Heart right ventricle (tissue), 16 donors: ENCODE data around the gene PFDN6. TPM values are rescaled to one million over a fixed set of nuclear protein-coding genes. Genes with fewer than 3 reads are reported as not detected.

Experiments used
- ATAC-seq, 8 donors: fragments of 200-7000 bp; cut with Tn5 transposase; one replicate each; pipeline ENCODE4 v1.9.1; 2020; ENCODE audit warnings: mild to moderate bottlenecking in 8 of 8, moderate library complexity in 8 of 8, moderate number of reproducible peaks in 1 of 8
- DNase-seq, 2 donors: peaks; one replicate each; pipeline ENCODE4 v3.0.0-alpha.2; 2020
- H3K27ac ChIP-seq, 10 donors: fragments of 200-600 bp; sonication (generic) in 2 of 10; one replicate each; pipeline versions ENCODE4 v1.5.0 to v1.8.0; 2020 to 2022; ENCODE audit warnings: mild to moderate bottlenecking in 3 of 10
- H3K27me3 ChIP-seq, 7 donors: fragments of 200-600 bp; one replicate each; pipeline ENCODE4 v1.8.0; 2021 to 2022; ENCODE audit warnings: mild to moderate bottlenecking in 2 of 7
- H3K36me3 ChIP-seq, 9 donors: fragments of 200-600 bp; sonication (generic) in 1 of 9; one replicate each; pipeline versions ENCODE4 v1.5.0 to v1.8.0; 2020 to 2022; ENCODE audit warnings: mild to moderate bottlenecking in 2 of 9
- H3K4me1 ChIP-seq, 9 donors: fragments of 200-600 bp; sonication (generic) in 1 of 9; one replicate each; pipeline versions ENCODE4 v1.5.0 to v1.8.0; 2020 to 2022; ENCODE audit warnings: mild to moderate bottlenecking in 4 of 9
- H3K4me3 ChIP-seq, 10 donors: fragments of 200-600 bp; sonication (generic) in 2 of 10; one replicate each; pipeline versions ENCODE4 v1.5.0 to v1.8.0; 2020 to 2022; ENCODE audit warnings: mild to moderate bottlenecking in 7 of 10, moderate library complexity in 2 of 10
- H3K9me3 ChIP-seq, 11 donors: fragments of 200-600 bp in 10 of 11; sonication (generic) in 2 of 11; one replicate each; pipeline versions ENCODE4 v1.5.0 to v1.8.0; 2013 to 2022; ENCODE audit warnings: mild to moderate bottlenecking in 2 of 11, control low read depth in 1 of 11, moderate library complexity in 1 of 11
- CTCF ChIP-seq, 9 donors: fragments of 200-600 bp; sonication (generic) in 2 of 9; IDR thresholded peaks; one replicate each; pipeline versions ENCODE4 v1.5.0 to v1.8.0; 2021 to 2022; ENCODE audit warnings: antibody characterized with exemption in 9 of 9, mild to moderate bottlenecking in 5 of 9, moderate library complexity in 1 of 9
- WGBS, 2 donors: extraction: QIAGEN DNeasy Blood & Tissue Kit; methylation state at CpG; one replicate each; pipeline ENCODE4 v1.1.7; 2013; ENCODE audit warnings: inconsistent platforms in 1 of 2; 5-methylcytosine and 5-hydroxymethylcytosine counted together
- intact Hi-C, 10 donors: fragments of 100-400 bp; cut with DNase I; formaldehyde crosslinking; loops; one replicate each; pipeline versions ENCODE4 v1.11.1 to v1.14.2; 2022
- polyA plus RNA-seq, 2 donors: library from polyadenylated mRNA; stranded (reverse); fragments of 200-250 nt; gene quantifications; one replicate each; pipeline ENCODE4 v1.2.3, GENCODE V29; 2013
- total RNA-seq, 10 donors: library from RNA; stranded (reverse); fragmentation: NEBNext Ultra II Directional in 3 of 10; extraction: Animal tissue kit (Norgen Biotek cat#: 25700) in 3 of 10; gene quantifications; one replicate each; pipeline versions ENCODE4 v1.2.1 to v1.2.4, GENCODE V29; 2021 to 2023
- donor health status: Arrhythmogenic right ventricular cardiomyopathy.
- donor health status: ischemic (EF 13 %, LVEDD 7.1; RV severe dilation, severe dysfunction).
- donor health status: healthy with polysubstance abuse.
- donor health status: DM: no; HTN: yes; CAD: no.
- donor health status: DM: no; HTN: no; CAD: no.
- donor health status: ischemic (EF 25% LVEDD 6.9; RV normal size, moderate dysfunction).
- donor health status: ischemic (EF 25% LVEDD 5.7; RV mildly dilated, moderate dysfunction).
- donor health status: healthy.
- donor health status: DM: yes; HTN: yes; CAD: no.
- donor health status: Ischemic cardiomyopathy.
- donor health status: ischemic (EF 35%, LVEDD 5.7; RV mildly dilated, moderate dysfunction).
- donor health status: nonischemic (EF 11% LVEDD 7.7; RV severe dilation, severe dysfunction).
- donor health status: DM: yes; HTN: yes; CAD: no.
- donor health status: PGD.
- donor health status: ischemic (EF 29% LVEDD 5.4; RV normal size, mild dysfunction).
- donor health status: nonischemic (EF 23%, LVEDD 6.1; RV moderate dilation, normal function).

Gene PFDN6
- total and polyA plus RNA-seq, 12 donors = 31.7 to 448 (median 43.4) TPM

- Histone ChIP-seq H3K4me3 (peak overlapping the region in 4 of 10 donors; percentile 13 to 74 (median 69)), H3K9me3 (no peaks in the 10 kb centered on the region), H3K27ac (peak overlapping the region in 8 of 10 donors; percentile 23 to 93 (median 56)), H3K36me3 (peaks cover 0 to 41% (median 17%) of the 10 kb centered on the region in 9 donors), H3K4me1 (peaks cover 15 to 68% (median 57%) of the 10 kb centered on the region in 9 donors), H3K27me3 (no peaks in the 10 kb centered on the region)
- intact Hi-C loops = no loop called here
- WGBS, 2 donors = 73% methylated on average over 32 of the region's 32 CpGs
- DNase-seq (peak; percentile 69), ATAC-seq (no peak)
- TF ChIP-seq CTCF (IDR thresholded peaks at IDR 0.05) = no peak
Measured at GRCh38 chr6:33320315-33321181, 31.1 kb downstream of the PFDN6 start.

GRCh38 chr6:33321227-33321626, 31.8 kb downstream of the PFDN6 start:
- peak overlapping the region in 6 of 10 donors; percentile 13 to 75 (median 72) for H3K4me3 ChIP-seq
- 73 to 77% methylated on average over 9 of the region's 9 CpGs for WGBS, 2 donors
- peaks cover 0 to 37% (median 17%) of the 10 kb centered on the region in 9 donors for H3K36me3 ChIP-seq
- peaks cover 15 to 65% (median 55%) of the 10 kb centered on the region in 9 donors for H3K4me1 ChIP-seq
- DNase-seq (no peak), ATAC-seq (no peak)
- peak overlapping the region in 7 of 10 donors; percentile 41 to 93 (median 88) for H3K27ac ChIP-seq
- TF ChIP-seq CTCF (IDR thresholded peaks at IDR 0.05) = no peak
- intact Hi-C loops = no loop called here
- H3K9me3 ChIP-seq = no peaks in the 10 kb centered on the region
- H3K27me3 ChIP-seq = no peaks in the 10 kb centered on the region

GRCh38 chr6:33323623-33323948, 34.2 kb downstream of the PFDN6 start:
- peaks cover 0 to 30% (median 16%) of the 10 kb centered on the region in 9 donors for H3K36me3 ChIP-seq
- DNase-seq = peak in 1 of 2 donors; percentile 33
- peak overlapping the region; percentile 14 to 81 (median 69) for H3K4me3 ChIP-seq
- H3K27ac ChIP-seq = peak overlapping the region in 9 of 10 donors; percentile 80 to 93 (median 89)
- intact Hi-C loops = loop anchor here in 1 of 10 donors (1.0 kb wide), 1 partner anchor 74 kb away; no protein-coding TSS in a partner anchor
- H3K4me1 ChIP-seq = peaks cover 15 to 50% (median 40%) of the 10 kb centered on the region in 9 donors
- no peak for TF ChIP-seq CTCF (IDR thresholded peaks at IDR 0.05)
- WGBS, 2 donors = 4 to 5% methylated on average over 12 of the region's 12 CpGs
- no peaks in the 10 kb centered on the region for H3K27me3 ChIP-seq
- no peak for ATAC-seq
- H3K9me3 ChIP-seq = no peaks in the 10 kb centered on the region

GRCh38 chr6:33324125-33324524, 34.7 kb downstream of the PFDN6 start:
- H3K4me1 ChIP-seq = peaks cover 15 to 44% (median 34%) of the 10 kb centered on the region in 9 donors
- DNase-seq (no peak), ATAC-seq (no peak)
- no peaks in the 10 kb centered on the region for H3K27me3 ChIP-seq
- 34 to 44% methylated on average over 7 of the region's 7 CpGs for WGBS, 2 donors
- peaks cover 0 to 25% (median 11%) of the 10 kb centered on the region in 9 donors for H3K36me3 ChIP-seq
- H3K4me3 ChIP-seq = peak overlapping the region in 6 of 10 donors; percentile 67 to 81 (median 72)
- no peaks in the 10 kb centered on the region for H3K9me3 ChIP-seq
- TF ChIP-seq CTCF (IDR thresholded peaks at IDR 0.05) = no peak
- H3K27ac ChIP-seq = peak overlapping the region in 3 of 10 donors; percentile 88 to 93 (median 92)
- intact Hi-C loops = no loop called here
